ENCODE data around the gene PIPOX. TPM values are rescaled to one million over a fixed set of nuclear protein-coding genes. Genes with fewer than 3 reads are reported as not detected.

PIPOX gene
- total RNA-seq, 4 donors from 2014 or later = 0.52 to 11.2 (median 6.7) TPM

GRCh38 chr17:29070308-29070707, 27.4 kb downstream of the PIPOX start:
- Histone ChIP-seq H3K27me3 (peaks cover 34% of the 10 kb centered on the region), H3K27ac (no peak overlapping the region), H3K4me3 (no peak overlapping the region), H3K9me3 (no peaks in the 10 kb centered on the region), H3K36me3 (peaks cover 0 to 17% of the 10 kb centered on the region in 2 donors), H3K4me1 (peaks cover 0 to 11% (median 0%) of the 10 kb centered on the region in 3 donors)
- no peak for TF ChIP-seq CTCF (IDR thresholded peaks at IDR 0.05)
- no peak for TF ChIP-seq EP300 (IDR thresholded peaks at IDR 0.05)
- TF ChIP-seq POLR2A (IDR thresholded peaks at IDR 0.05) = no peak
- WGBS, 2 donors (ENCODE audit: low coverage in 1 of 2) = 41 to 54% methylated on average over 9 of the region's 10 CpGs
- ATAC-seq = no peak

- ATAC-seq = no peak
- peaks cover 0 to 22% of the 10 kb centered on the region in 2 donors for H3K36me3 ChIP-seq
- H3K27me3 ChIP-seq = peaks cover 29% of the 10 kb centered on the region
- TF ChIP-seq POLR2A (IDR thresholded peaks at IDR 0.05) (no peak), CTCF (IDR thresholded peaks at IDR 0.05) (no peak), POLR2AphosphoS5 (IDR thresholded peaks at IDR 0.05) (no peak), EP300 (IDR thresholded peaks at IDR 0.05) (no peak)
- no peak overlapping the region for H3K4me3 ChIP-seq
- no peak overlapping the region for H3K27ac ChIP-seq
- peaks cover 0 to 11% (median 0%) of the 10 kb centered on the region in 3 donors for H3K4me1 ChIP-seq
- no peaks in the 10 kb centered on the region for H3K9me3 ChIP-seq
- 58 to 68% methylated on average over 3 to 6 of the region's 9 CpGs for WGBS, 2 donors (ENCODE audit: low coverage in 1 of 2)
Measured at GRCh38 chr17:29070781-29071180, 27.8 kb downstream of the PIPOX start.

GRCh38 chr17:29071303-29071702, 28.4 kb downstream of the PIPOX start:
- peaks cover 24% of the 10 kb centered on the region for H3K27me3 ChIP-seq
- H3K36me3 ChIP-seq = peaks cover 0 to 26% of the 10 kb centered on the region in 2 donors
- TF ChIP-seq POLR2AphosphoS5 (IDR thresholded peaks at IDR 0.05) (no peak), POLR2A (IDR thresholded peaks at IDR 0.05) (no peak), EP300 (IDR thresholded peaks at IDR 0.05) (no peak), CTCF (IDR thresholded peaks at IDR 0.05) (no peak)
- ATAC-seq = no peak
- 80 to 100% methylated on average over 1 of the region's 1 CpG for whole genome bisulfite sequencing, 2 donors (ENCODE audit: low coverage in 1 of 2)
- no peaks in the 10 kb centered on the region for H3K9me3 ChIP-seq
- no peak overlapping the region for H3K4me3 ChIP-seq
- peaks cover 0 to 11% (median 0%) of the 10 kb centered on the region in 3 donors for H3K4me1 ChIP-seq
- H3K27ac ChIP-seq = no peak overlapping the region

GRCh38 chr17:29073045-29073444, 30.1 kb downstream of the PIPOX start:
- ATAC-seq = no peak
- H3K9me3 ChIP-seq = no peaks in the 10 kb centered on the region
- peaks cover 0 to 11% (median 0%) of the 10 kb centered on the region in 3 donors for H3K4me1 ChIP-seq
- TF ChIP-seq CTCF (IDR thresholded peaks at IDR 0.05) (no peak), EP300 (IDR thresholded peaks at IDR 0.05) (no peak), POLR2AphosphoS5 (IDR thresholded peaks at IDR 0.05) (no peak), POLR2A (IDR thresholded peaks at IDR 0.05) (no peak)
- H3K27me3 ChIP-seq = peaks cover 8% of the 10 kb centered on the region
- H3K36me3 ChIP-seq = peaks cover 0 to 39% of the 10 kb centered on the region in 2 donors
- H3K4me3 ChIP-seq = no peak overlapping the region
- 80 to 86% methylated on average over 1 of the region's 2 CpGs for WGBS, 2 donors (ENCODE audit: low coverage in 1 of 2)
- H3K27ac ChIP-seq = no peak overlapping the region

GRCh38 chr17:29073520-29073919, 30.6 kb downstream of the PIPOX start:
- WGBS, 2 donors (ENCODE audit: low coverage in 1 of 2) = 78 to 84% methylated on average over 3 to 4 of the region's 4 CpGs
- TF ChIP-seq POLR2AphosphoS5 (IDR thresholded peaks at IDR 0.05) (no peak), CTCF (IDR thresholded peaks at IDR 0.05) (no peak), EP300 (IDR thresholded peaks at IDR 0.05) (no peak), POLR2A (IDR thresholded peaks at IDR 0.05) (no peak)
- Histone ChIP-seq H3K27ac (no peak overlapping the region), H3K9me3 (no peaks in the 10 kb centered on the region), H3K36me3 (peaks cover 0 to 43% of the 10 kb centered on the region in 2 donors), H3K27me3 (peaks cover 8% of the 10 kb centered on the region), H3K4me1 (peaks cover 0 to 12% (median 0%) of the 10 kb centered on the region in 3 donors), H3K4me3 (no peak overlapping the region)
- no peak for ATAC-seq

All from gastroesophageal sphincter (tissue), 4 donors.